Fibroblast of skin of right biceps (primary cell): Measurements from ENCODE around the gene DNHD1.
"Not testable (repeated sequence)": the region's sequence is repeated elsewhere in the genome, so short reads cannot be mapped to it uniquely, and the experiment has no call there.

Experiments
- DNase-seq: peaks from one replicate; pipeline ENCODE4 v3.0.0-alpha.2; 2013

The DNHD1 gene

GRCh38 chr11:6481924-6482275, 15.2 kb upstream of the DNHD1 start:
- DNase-seq, result no peak

GRCh38 chr11:6482441-6482840, 14.6 kb upstream of the DNHD1 start:
- no peak for DNase-seq

- DNase-seq, result no peak
Measured at GRCh38 chr11:6483015-6483414, 14.1 kb upstream of the DNHD1 start.

- no peak for DNase-seq
Measured at GRCh38 chr11:6485661-6486060, 11.4 kb upstream of the DNHD1 start.

- DNase-seq, result no peak
Measured at GRCh38 chr11:6486256-6486655, 10.8 kb upstream of the DNHD1 start.

- no peak for DNase-seq
Measured at GRCh38 chr11:6486938-6487337, 10.1 kb upstream of the DNHD1 start.

GRCh38 chr11:6488342-6488741, 8.7 kb upstream of the DNHD1 start:
- DNase-seq, result no peak

GRCh38 chr11:6488821-6489220, 8.3 kb upstream of the DNHD1 start:
- no peak for DNase-seq

- no peak for DNase-seq
Measured at GRCh38 chr11:6489306-6489705, 7.8 kb upstream of the DNHD1 start.

GRCh38 chr11:6498121-6498520, 1.0 kb downstream of the DNHD1 start:
- no peak for DNase-seq

- DNase-seq, result no peak
Measured at GRCh38 chr11:6498544-6498943, 1.5 kb downstream of the DNHD1 start.

GRCh38 chr11:6502382-6502781, 5.3 kb downstream of the DNHD1 start:
- DNase-seq, result no peak

- no peak for DNase-seq
Measured at GRCh38 chr11:6504166-6504565, 7.1 kb downstream of the DNHD1 start.

GRCh38 chr11:6505577-6506240, 8.6 kb downstream of the DNHD1 start:
- DNase-seq, result peak; percentile 78

- no peak for DNase-seq
Measured at GRCh38 chr11:6516865-6517264, 19.8 kb downstream of the DNHD1 start.

- DNase-seq, result no peak
Measured at GRCh38 chr11:6520265-6520664, 23.2 kb downstream of the DNHD1 start.

GRCh38 chr11:6521946-6522345, 24.9 kb downstream of the DNHD1 start:
- DNase-seq, result not testable (repeated sequence)

GRCh38 chr11:6523253-6523652, 26.2 kb downstream of the DNHD1 start:
- peak; percentile 81 for DNase-seq

GRCh38 chr11:6526411-6527135, 29.5 kb downstream of the DNHD1 start:
- no peak for DNase-seq

GRCh38 chr11:6529266-6529665, 32.2 kb downstream of the DNHD1 start:
- no peak for DNase-seq

GRCh38 chr11:6530848-6531247, 33.8 kb downstream of the DNHD1 start:
- no peak for DNase-seq

- peak; percentile 37 for DNase-seq
Measured at GRCh38 chr11:6531267-6531752, 34.2 kb downstream of the DNHD1 start.

GRCh38 chr11:6538456-6538855, 41.4 kb downstream of the DNHD1 start:
- DNase-seq, result no peak

- DNase-seq, result no peak
Measured at GRCh38 chr11:6538945-6539344, 41.9 kb downstream of the DNHD1 start.
